Stimulated activated CD8-positive, alpha-beta memory T cell treated with anti-CD3 and anti-CD28 coated beads, Interleukin-2, amount 100 ng/mL, for 1 hour (primary cell): ENCODE data around the gene RNU1-4.
"Not testable (repeated sequence)": the region's sequence is repeated elsewhere in the genome, so short reads cannot be mapped to it uniquely, and the experiment has no call there.

Experiments
- DNase-seq, 2 donors: peaks; one replicate each; pipeline ENCODE4 v3.0.0-alpha.2; 2020; ENCODE audit warnings: low read depth in 2 of 2

RNU1-4 gene

GRCh38 chr1:16740047-16740964, at the start of gene RNU1-4:
RNU1-4 (plus strand) TSS chr1:16740516.
- not testable (repeated sequence) for DNase-seq

DNA sequence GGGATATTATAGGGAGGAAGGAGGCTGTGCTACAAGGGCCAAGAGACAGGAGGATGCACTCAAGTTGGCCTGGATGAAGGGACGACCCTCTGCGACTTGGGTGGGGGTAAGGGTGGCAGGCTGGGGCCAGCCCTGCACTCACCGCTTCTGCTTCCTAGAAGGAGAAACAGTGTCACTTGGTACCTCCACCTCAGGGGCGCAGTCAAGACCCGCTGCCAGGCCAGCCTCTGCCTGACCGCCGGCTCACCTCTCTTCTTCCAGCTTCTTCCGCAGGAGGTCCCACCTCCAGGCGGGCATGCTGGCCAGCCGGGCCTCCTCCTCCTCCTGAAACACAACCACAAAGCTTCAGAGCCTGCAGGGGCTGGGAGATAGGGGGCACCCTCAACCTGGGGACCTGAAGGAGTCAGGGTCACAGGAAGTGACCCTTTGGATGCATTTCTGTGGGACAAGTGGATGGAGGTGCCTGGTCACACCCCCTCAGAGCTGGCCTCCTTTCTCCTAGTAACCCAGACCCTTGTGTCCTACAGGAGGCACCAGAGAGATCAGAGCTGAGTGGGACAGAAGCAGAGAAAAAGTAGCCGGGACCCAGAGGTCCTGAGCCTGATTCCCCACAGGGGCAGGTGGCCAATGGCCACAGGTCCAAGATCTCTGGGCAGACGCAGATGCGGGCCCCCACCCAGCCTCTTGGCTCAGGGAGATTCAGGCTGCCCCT, 49.2 kb upstream of the RNU1-4 start:
- not testable (repeated sequence) for DNase-seq

DNA sequence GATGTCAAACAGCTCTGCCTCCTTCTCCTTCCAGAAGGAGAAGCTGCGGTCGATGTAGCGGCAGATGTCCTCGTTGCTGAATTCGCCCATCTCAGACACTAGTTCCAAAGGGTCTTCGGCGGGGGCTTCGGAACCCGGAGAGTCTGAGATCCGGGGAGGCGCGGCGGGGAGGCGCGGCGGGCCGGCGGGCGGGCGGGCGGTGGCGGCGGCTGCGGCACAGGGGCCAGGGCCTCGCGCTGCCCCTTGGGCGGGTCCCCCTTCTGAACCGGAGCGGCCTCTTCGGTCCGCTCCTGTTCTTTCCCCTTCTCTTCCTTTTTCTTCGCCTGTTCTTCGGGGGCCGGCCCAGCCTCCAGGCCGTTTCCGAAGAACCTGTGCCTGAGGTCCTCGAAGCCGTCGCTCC, 48.0 kb upstream of the RNU1-4 start:
- DNase-seq = not testable (repeated sequence)

DNA sequence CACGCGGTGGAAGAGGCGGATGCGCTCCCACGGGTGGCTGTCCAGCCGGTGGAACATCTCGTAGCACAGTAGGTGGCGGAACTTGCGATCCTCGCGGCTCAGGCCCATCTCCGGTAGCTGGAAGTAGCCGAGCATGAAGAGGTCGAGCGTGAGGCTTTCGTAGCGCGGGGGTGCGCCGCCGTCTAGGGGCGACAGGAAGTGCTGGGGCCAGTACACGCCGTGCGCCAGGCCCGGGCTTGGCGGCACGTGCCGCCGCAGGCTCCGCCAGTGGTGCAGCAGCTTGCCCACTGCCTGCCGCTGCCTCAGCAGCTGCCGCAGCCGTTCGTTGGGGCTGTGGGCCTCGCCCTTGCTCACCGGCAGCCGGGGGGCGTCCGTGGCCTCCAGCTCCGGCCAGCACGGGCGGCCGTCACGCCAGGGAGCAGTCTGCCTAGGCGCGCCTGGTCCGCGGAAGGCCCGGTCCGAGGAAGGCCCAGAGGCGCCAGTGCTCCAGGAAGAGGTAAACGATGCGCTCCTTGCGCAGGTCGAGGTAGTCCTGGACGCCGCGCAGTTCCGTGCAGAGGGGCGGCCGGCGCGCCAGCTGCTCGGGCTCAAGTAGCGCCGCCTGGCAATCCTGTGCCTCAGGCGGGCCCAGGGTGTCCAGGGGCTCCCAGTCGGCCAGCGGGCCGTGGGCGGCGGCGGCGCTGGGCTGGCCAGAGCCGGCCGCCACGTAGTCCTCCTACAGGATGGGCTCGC, 47.4 kb upstream of the RNU1-4 start:
- DNase-seq = not testable (repeated sequence)

DNA sequence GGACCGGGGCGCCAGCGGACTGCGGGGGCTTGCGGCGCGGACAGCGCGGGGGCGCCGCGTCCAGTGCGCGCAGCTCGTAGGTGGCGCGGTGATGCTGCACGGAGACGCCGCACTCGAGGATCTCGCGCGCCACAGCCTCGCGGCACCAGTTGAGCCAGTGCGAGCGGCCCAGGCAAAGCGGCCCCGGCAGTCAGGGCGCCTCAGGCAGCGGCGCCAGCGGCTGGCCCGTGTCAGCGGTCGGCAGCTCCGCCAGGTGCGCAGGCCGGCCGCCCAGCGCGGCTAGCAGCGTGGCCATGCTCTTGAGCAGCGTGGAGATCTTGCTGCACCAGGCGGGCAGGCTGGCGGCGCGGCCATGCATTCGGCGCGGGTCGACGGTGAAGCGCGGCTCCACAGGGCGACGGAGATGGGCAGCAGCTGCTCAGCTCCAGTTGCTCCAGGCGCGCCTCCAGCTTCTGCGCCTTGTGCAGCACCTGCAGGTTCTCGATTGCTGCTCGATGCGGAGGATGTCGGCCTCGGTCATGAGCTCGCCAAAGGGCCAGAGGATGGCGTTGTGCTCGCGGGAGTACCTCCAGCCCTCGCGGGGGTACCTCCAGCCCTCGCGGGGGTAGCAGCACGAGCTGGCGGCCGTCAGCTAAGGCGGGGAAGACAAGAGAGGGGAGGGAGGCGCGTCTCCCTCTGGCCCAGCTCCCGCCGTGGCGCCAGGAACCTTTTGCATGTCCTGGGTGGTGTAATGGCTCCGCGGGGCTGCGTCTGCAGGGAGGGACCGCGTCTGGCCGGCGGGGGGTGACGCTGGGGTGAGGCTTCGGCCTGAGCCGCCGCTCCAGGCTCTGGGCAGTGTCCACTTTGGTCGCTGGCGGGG, 46.6 kb upstream of the RNU1-4 start:
- not testable (repeated sequence) for DNase-seq

GRCh38 chr1:16694308-16694702, 46.0 kb upstream of the RNU1-4 start:
- not testable (repeated sequence) for DNase-seq

GRCh38 chr1:16696507-16697150, 43.7 kb upstream of the RNU1-4 start:
- DNase-seq = not testable (repeated sequence)

DNA sequence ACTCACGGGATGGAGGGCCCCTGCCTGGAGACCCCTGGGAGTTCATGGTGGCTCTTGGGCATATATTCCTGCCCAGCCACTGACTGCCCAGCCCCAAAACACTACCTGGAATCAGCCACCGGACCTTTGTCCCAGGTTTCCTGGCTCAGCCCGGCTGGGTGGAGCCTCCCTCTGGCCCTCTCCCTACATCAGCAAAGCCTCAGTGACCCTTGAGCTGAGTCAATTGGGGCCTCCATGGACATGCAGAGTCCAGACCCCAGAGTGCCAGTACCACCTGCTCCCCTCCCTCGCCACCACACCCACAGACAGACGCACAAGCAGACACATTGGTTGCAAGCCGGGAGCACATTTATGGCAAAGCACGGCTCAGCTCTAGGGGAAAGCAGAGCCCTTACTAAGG, 43.2 kb upstream of the RNU1-4 start:
- DNase-seq = not testable (repeated sequence)

- not testable (repeated sequence) for DNase-seq
Observed at GRCh38 chr1:16699440-16699839, 40.9 kb upstream of the RNU1-4 start.

GRCh38 chr1:16700138-16700895, 40.0 kb upstream of the RNU1-4 start:
- DNase-seq = not testable (repeated sequence)

- not testable (repeated sequence) for DNase-seq
Observed at GRCh38 chr1:16701189-16701588, 39.1 kb upstream of the RNU1-4 start.

GRCh38 chr1:16702280-16702679, 38.0 kb upstream of the RNU1-4 start:
- not testable (repeated sequence) for DNase-seq

DNA sequence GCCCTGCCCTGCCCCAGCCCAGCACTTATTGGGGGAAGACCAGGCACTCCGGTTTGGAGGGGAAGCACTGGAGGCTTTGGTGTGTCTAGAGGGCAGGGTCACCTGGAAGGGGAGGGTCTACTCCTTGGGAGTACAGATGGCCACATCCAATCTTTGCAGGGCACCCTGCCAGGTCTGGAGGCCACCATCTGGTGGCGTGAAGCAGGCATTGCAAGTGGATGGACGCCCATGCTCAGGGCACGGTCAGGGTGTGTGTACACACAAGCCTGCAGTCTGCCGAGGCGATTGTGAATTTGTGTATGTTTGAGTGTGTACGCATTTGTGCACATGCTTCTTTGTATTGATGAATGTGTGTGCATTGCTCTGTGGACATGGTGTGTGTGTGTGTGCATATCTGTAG, 37.2 kb upstream of the RNU1-4 start:
- DNase-seq = not testable (repeated sequence)

GRCh38 chr1:16703602-16704001, 36.7 kb upstream of the RNU1-4 start:
- DNase-seq = not testable (repeated sequence)

- not testable (repeated sequence) for DNase-seq
Observed at GRCh38 chr1:16704076-16704475, 36.2 kb upstream of the RNU1-4 start.

DNA sequence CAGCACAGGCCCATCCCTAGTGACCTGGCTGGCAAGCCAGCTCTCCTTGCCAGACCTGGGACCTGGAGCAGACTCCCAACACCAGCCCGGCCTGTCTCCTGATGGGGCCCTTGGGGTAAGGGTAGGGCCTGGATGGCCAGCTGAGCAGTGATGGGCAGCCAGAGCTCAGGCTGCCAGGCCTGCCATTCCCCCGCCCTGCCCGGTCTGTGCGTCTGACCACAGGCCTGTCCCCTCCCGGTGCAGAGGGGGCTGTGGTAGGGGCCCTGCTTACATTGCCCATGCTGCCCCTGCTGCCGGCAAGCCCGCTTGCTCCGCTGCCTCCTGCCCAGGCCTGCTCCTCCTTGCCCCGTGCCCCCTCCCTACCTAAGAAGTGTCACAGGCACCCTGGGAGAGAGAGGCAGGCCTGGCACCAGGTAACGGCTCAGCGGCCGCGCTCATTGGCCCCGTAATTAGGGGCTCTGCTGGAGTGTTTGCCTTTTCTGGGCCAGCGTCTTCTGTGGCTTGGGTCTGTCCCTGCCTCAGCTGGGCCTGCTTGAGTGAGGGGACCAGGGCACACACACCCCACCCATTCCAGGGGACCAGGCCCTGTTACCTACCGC, 35.7 kb upstream of the RNU1-4 start:
- DNase-seq = not testable (repeated sequence)

DNA sequence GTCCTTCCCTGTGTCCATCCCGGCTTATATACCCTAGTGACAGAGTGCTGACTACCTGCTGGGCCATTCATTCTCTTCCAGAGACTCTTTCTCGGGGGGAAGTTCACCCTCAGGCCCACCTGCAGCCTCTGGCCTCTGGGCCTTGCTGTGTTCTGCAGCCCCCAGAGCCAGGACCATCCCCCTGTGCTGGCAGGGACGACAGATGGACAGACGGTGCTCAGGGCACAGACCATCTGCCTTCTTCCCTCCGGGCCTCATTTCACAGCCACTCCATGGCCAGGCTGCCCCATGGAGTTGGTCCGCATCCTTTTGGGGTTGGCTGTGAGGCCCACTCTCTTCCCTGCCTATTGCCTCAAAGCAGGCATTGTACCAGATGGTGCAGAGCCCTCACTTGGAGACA, 34.0 kb upstream of the RNU1-4 start:
- DNase-seq = not testable (repeated sequence)

- DNase-seq = not testable (repeated sequence)
Observed at GRCh38 chr1:16707130-16708093, 32.9 kb upstream of the RNU1-4 start.
